Neuron (in vitro differentiated cells): Measurements from ENCODE around the gene CDS2.

Experiments
- H2AFZ ChIP-seq: one replicate; pipeline ENCODE4 v1.6.1; 2013; ENCODE audit warnings: low read depth, mild to moderate bottlenecking, inconsistent platforms, low read length, moderate library complexity
- H3K27me3 ChIP-seq: one replicate; pipeline ENCODE4 v1.6.1; 2013; ENCODE audit warnings: low read length; ENCODE audit not compliant: insufficient read depth
- H3K36me3 ChIP-seq: one replicate; pipeline ENCODE4 v1.6.1; 2013; ENCODE audit warnings: low read length; ENCODE audit not compliant: insufficient read depth
- H3K4me1 ChIP-seq: one replicate; pipeline ENCODE4 v1.6.1; 2013; ENCODE audit warnings: low read length; ENCODE audit not compliant: insufficient read depth
- H3K4me3 ChIP-seq: 2 replicates; pipeline ENCODE4 v1.5.1; 2013; ENCODE audit warnings: mild to moderate bottlenecking, low read length, moderate library complexity
- H3K9me3 ChIP-seq: one replicate; pipeline ENCODE4 v1.6.1; 2013; ENCODE audit warnings: low read length

The CDS2 gene

DNA sequence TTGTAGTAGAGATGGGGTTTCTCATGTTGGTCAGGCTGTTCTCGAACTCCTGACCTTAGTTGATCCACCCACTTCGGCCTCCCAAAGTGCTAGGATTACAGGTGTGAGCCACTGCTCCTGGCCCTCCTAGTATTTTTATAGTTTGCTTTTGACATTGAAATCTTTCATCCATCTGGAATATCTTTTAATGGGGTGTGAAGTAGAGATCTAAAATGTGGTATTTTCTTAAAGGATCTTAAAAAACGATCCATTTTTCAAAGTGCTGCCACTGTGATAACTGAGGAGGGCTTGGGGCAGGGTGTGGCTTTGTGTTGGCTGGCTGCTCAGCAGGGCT is 23.1 kb downstream of the CDS2 start:
- no peaks in the 10 kb centered on the region for H3K4me1 ChIP-seq
- no peak overlapping the region for H2AFZ ChIP-seq
- H3K27me3 ChIP-seq = no peaks in the 10 kb centered on the region
- no peak overlapping the region for H3K4me3 ChIP-seq
- peaks cover 4% of the 10 kb centered on the region for H3K36me3 ChIP-seq
- no peaks in the 10 kb centered on the region for H3K9me3 ChIP-seq

DNA sequence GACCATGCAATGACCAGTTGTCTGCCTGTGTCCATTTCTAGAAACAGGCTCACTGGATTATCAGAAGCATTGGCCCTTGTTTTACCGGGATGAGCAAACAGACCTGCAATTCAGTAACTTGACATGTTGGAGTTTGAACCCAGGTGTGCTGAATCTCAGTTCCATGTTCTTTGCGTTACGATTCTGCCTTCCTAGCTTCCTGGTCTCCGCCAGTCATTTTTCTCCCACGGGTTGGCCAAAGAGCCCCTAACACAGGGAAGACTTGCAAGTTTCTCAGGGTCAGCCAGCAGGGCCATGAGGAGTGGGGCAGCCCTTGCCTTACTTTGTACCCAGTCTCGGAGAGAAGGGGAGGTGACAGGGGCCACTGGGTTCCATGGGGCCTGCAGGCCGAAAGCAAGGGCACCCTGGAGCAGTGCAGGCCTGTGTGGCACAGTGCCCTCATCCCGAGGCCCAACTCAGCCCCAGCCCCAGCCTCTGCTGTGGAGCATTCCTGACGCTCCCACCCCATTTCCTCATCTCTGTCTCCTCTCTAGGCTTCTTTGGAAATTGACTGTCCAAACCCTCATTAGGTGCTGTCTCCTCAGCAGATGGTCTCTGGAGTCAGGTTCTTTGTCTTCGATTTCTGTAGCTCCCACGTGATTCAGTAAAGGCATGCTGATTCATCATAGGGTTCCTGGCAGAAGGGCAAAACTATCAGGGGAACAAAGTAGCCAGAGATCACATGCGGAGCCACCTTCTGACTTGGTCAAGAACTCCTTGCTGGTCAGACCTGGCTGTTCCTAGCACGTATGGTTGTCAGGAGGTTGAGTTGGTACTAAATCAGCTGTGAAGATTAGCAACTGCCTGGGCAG is 23.6 kb downstream of the CDS2 start:
- no peaks in the 10 kb centered on the region for H3K4me1 ChIP-seq
- H2AFZ ChIP-seq = no peak overlapping the region
- H3K27me3 ChIP-seq = no peaks in the 10 kb centered on the region
- peaks cover under 1% of the 10 kb centered on the region for H3K36me3 ChIP-seq
- no peaks in the 10 kb centered on the region for H3K9me3 ChIP-seq
- no peak overlapping the region for H3K4me3 ChIP-seq

DNA sequence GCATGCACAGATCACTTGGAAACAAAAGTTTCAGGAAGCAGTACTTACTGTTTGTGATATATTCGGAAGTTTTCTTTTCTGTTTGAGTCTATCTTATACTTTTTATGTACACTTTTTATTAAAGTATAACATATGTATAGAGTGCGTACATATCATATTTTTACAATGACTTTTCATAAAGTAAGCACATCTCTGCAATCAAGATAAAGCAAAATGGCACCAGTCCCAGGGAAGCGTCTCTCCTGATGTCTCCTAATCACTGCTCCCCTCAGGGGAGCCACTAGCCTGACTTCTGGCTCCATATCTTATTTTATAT is 26.3 kb downstream of the CDS2 start:
- Histone ChIP-seq H3K4me3 (no peak overlapping the region), H3K27me3 (no peaks in the 10 kb centered on the region), H3K4me1 (no peaks in the 10 kb centered on the region), H3K9me3 (no peaks in the 10 kb centered on the region), H2AFZ (no peak overlapping the region), H3K36me3 (no peaks in the 10 kb centered on the region)

DNA sequence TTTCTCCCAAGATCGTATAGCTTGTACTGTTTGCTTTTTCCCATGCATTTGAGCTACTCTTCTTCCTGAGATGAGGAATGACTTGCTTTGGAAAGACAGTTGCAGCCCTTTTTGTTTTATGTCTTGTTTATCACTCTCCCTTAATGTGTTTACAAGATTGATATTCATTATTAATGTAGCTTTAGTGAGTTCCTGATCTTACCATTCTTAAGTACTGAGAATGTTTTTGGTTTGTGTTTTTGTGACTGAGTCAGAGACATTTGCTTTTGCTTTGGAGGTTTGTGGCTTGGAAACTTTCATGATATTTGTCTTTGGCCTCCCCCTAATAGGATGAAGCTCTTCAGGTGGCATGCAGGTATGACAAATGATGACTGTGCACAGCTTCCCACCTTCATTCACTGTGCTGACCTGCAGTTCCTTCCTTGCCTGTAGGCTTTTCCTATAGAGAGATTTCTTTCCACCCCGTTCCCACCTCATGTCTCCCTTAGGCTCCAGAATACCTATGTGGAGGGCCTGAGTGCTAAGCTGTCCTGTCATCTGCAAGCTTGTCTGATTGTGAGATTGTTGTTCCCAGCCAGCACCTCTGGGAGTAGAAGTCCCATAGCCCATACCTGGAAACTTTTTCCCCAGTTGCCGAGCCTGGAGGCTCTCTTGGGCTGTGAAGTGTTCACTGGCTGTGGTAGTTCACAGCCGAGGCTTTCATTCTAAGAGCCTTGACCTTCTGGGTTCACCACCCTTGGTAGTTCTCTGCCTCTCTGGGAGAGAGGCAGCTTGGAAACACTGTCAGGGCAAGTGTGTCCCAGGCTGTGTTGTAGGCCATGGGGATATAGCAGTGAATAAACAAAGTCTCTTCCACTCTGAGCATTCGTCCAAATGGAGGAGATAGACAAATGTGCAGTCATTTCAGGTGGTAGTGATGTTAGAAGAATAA is 27.1 kb downstream of the CDS2 start:
- Histone ChIP-seq H3K4me1 (no peaks in the 10 kb centered on the region), H3K27me3 (no peaks in the 10 kb centered on the region), H3K36me3 (no peaks in the 10 kb centered on the region), H3K4me3 (no peak overlapping the region), H2AFZ (no peak overlapping the region), H3K9me3 (no peaks in the 10 kb centered on the region)

DNA sequence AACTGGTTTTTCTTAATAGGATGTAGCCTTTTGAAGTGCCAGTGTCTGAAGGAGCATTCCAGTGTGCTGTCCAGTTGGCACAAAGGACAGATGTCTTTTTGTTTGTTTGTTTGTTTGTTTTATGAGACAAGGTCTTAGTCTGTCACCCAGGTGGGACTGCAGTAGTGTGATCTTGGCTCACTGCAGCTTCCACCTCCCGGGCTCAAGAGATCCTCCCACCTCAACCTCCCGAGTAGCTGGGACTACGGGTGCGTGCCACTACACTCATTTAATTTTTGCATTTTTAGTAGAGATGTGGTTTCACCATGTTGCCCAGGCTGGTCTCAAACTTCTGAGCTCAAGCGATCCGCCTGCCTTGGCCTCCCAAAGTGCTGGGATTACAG is 27.7 kb downstream of the CDS2 start:
- Histone ChIP-seq H2AFZ (no peak overlapping the region), H3K4me3 (no peak overlapping the region), H3K36me3 (no peaks in the 10 kb centered on the region), H3K9me3 (no peaks in the 10 kb centered on the region), H3K4me1 (no peaks in the 10 kb centered on the region), H3K27me3 (no peaks in the 10 kb centered on the region)

- no peaks in the 10 kb centered on the region for H3K27me3 ChIP-seq
- H3K4me3 ChIP-seq = no peak overlapping the region
- no peak overlapping the region for H2AFZ ChIP-seq
- H3K9me3 ChIP-seq = no peaks in the 10 kb centered on the region
- H3K36me3 ChIP-seq = no peaks in the 10 kb centered on the region
- no peaks in the 10 kb centered on the region for H3K4me1 ChIP-seq
Observed at GRCh38 chr20:5155404-5155803, 28.6 kb downstream of the CDS2 start.

GRCh38 chr20:5156675-5157448 is 30.1 kb downstream of the CDS2 start:
- H3K4me3 ChIP-seq = no peak overlapping the region
- H3K27me3 ChIP-seq = no peaks in the 10 kb centered on the region
- H3K36me3 ChIP-seq = no peaks in the 10 kb centered on the region
- H2AFZ ChIP-seq = no peak overlapping the region
- no peaks in the 10 kb centered on the region for H3K4me1 ChIP-seq
- H3K9me3 ChIP-seq = no peaks in the 10 kb centered on the region

DNA sequence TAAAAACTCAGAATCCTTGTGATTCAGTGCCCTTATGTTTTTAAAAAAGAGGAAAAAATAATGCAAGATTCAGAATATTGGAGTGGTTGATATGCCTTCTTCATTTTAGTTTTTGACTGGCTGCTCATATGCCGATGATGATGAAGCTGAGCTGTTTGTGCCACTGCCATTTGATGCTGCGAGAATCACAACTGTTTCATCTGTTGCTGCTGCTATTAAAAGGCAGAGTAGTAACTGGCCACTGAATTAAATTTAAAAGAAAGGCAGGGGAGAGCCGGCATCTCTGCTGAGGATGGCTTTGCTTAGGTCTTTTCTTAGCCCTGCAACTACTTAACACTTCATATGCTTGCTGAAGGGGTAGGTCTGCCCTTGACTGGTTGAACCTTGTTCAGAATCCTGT is 33.1 kb downstream of the CDS2 start:
- no peak overlapping the region for H3K4me3 ChIP-seq
- no peaks in the 10 kb centered on the region for H3K27me3 ChIP-seq
- H3K36me3 ChIP-seq = no peaks in the 10 kb centered on the region
- no peak overlapping the region for H2AFZ ChIP-seq
- no peaks in the 10 kb centered on the region for H3K4me1 ChIP-seq
- no peaks in the 10 kb centered on the region for H3K9me3 ChIP-seq

DNA sequence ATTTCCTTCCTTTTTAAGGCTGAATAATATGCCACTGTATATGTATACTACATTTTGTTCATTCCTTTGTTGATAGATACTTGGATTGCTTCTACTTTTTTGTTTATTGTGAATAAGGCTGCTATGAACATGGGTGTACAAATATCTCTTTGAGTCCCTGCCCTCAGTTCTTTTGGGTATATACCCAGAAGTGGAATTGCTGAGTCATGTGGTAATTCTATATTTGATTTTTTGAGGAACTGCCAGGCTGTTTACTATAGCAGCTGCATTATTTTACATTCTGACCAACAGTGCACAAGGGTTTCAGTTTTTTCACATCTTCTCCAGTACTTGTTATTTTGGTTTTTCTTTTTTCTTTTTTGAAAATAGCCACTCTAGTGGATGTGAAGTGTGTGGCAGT is 34.1 kb downstream of the CDS2 start:
- no peak overlapping the region for H2AFZ ChIP-seq
- no peaks in the 10 kb centered on the region for H3K36me3 ChIP-seq
- no peaks in the 10 kb centered on the region for H3K9me3 ChIP-seq

GRCh38 chr20:5161536-5162164 is 34.8 kb downstream of the CDS2 start:
- no peak overlapping the region for H2AFZ ChIP-seq
- H3K9me3 ChIP-seq = no peaks in the 10 kb centered on the region
- H3K4me3 ChIP-seq = no peak overlapping the region
- H3K36me3 ChIP-seq = no peaks in the 10 kb centered on the region
- H3K4me1 ChIP-seq = peaks cover 3% of the 10 kb centered on the region
- no peaks in the 10 kb centered on the region for H3K27me3 ChIP-seq

More for the DNA sequence above, 34.1 kb downstream of the CDS2 start:
- Histone ChIP-seq H3K4me1 (no peaks in the 10 kb centered on the region), H3K27me3 (no peaks in the 10 kb centered on the region), H3K4me3 (no peak overlapping the region)

DNA sequence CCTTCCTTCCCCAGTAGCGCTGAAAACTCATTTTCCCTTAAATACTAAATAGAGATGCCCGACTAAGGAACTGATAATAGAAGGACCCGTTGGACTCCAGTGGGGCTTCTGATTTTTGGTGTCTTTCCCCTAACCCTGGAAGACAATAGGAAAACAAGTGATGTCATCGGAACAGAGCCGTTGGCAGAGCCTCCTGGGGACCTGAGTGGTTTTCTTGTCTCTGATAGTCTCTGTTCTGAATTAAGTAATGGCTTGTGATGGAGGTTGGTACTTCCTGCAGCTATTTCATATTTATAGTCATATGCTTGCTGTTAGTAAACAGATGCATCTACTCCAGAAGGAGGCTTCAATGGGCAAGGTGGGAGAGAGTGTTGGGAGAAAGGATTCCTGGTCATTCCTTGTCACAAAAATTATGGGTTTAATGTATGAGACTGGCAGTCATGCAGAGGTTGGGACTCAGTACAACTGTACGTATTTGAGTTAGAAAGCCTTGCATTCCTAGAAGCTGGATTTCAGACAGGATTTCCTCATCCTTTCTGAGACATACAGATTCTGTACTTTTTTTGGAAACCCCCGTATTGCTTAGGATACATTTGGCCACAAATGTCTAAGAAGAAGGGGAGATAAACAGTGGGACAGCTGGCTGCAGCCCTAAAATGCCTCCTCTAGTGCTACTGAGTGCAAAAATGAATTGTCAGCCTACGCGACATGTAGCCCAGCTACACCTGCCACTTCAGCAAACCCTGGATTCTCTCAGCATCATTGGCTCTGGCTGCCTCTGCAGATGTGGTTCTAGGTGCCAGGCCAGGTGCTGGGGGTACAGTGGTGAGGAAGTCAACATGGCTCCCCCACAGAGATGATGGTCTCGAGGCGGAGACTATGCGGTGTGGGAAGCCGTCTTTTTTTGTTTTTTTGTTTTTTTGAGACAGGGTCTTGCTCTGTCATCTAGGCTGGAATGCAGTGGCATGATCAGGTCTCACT is 38.1 kb downstream of the CDS2 start:
- H3K4me1 ChIP-seq = peaks cover 22% of the 10 kb centered on the region
- H2AFZ ChIP-seq = no peak overlapping the region
- no peaks in the 10 kb centered on the region for H3K27me3 ChIP-seq
- no peaks in the 10 kb centered on the region for H3K9me3 ChIP-seq
- no peaks in the 10 kb centered on the region for H3K36me3 ChIP-seq
- no peak overlapping the region for H3K4me3 ChIP-seq
